Measurements from ENCODE around the gene ZBTB16.

GRCh38 chr11:114138411-114138810 is 78.9 kb downstream of the ZBTB16 start:
- TF ChIP-seq, protein P1, sequence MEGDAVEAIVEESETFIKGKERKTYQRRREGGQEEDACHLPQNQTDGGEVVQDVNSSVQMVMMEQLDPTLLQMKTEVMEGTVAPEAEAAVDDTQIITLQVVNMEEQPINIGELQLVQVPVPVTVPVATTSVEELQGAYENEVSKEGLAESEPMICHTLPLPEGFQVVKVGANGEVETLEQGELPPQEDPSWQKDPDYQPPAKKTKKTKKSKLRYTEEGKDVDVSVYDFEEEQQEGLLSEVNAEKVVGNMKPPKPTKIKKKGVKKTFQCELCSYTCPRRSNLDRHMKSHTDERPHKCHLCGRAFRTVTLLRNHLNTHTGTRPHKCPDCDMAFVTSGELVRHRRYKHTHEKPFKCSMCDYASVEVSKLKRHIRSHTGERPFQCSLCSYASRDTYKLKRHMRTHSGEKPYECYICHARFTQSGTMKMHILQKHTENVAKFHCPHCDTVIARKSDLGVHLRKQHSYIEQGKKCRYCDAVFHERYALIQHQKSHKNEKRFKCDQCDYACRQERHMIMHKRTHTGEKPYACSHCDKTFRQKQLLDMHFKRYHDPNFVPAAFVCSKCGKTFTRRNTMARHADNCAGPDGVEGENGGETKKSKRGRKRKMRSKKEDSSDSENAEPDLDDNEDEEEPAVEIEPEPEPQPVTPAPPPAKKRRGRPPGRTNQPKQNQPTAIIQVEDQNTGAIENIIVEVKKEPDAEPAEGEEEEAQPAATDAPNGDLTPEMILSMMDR (IDR thresholded peaks at IDR 0.05; ENCODE audit: borderline replicate concordance, extremely low read depth, low read length, poor library complexity, severe bottlenecking) = no peak
- no peak for TF ChIP-seq EZH2 (IDR thresholded peaks at IDR 0.05; ENCODE audit: borderline replicate concordance, low read depth, low read length, severe bottlenecking)

Data from DND-41 (cell line).